Tibial nerve (tissue), 4 donors: ENCODE data around the gene SPRYD3.
A peak's percentile ranks its signal among the peaks of the same experiment; 100 is the strongest.

Experiments
- EP300 ChIP-seq, 2 donors: sonication (generic); formaldehyde crosslinking; IDR thresholded peaks; one replicate each; pipeline ENCODE4 v1.6.1; 2017; ENCODE audit warnings: antibody characterized with exemption in 2 of 2, mild to moderate bottlenecking in 1 of 2
- TF ChIP-seq, protein P1 (sequence below), 5 experiments: fragments of 200-600 bp in 3 of 5; fragments of 450-650 bp in 2 of 5; sonication (generic) in 3 of 5; IDR thresholded peaks; one replicate each; pipeline ENCODE4 v1.5.1; 2016 to 2019; ENCODE audit warnings: antibody characterized with exemption in 5 of 5, mild to moderate bottlenecking in 3 of 5, moderate library complexity in 2 of 5

DNA sequence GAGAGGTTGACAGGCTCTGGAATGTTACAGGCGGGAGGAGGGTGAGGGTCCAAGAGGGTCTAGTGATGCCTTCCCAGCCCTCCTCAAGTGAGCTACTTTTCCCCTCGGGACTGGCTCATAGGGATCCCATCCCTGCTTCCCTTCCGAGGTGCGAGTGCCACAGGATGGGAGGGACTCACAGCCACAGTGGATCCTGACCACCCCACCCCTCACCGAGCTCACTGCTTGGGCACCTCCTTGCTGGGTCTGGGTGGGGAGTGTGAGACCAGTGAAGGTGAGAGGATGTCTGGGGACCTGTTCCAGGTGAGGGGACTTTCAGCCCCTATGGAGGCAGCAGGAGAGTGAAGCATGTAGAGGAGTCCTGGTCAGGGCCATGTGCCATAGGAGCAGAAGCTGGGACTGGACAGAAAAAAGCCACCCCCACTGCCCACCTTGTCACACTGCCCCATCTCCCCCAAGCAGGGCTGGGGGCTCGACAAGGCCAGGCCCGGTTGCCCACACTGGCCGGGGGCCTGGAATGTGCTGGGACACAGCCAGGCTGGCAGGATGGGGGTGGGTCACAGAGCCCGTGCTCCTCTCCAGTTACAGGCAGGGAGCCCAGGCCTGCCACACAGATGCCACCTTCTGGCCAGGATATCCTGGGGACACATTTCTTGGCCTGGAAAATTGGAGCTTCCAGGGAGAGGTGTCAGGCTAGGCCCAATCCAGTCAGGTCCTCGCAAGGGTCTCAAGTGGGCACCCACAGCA lies 31.0 kb downstream of the SPRYD3 start:
- TF ChIP-seq, protein P1, sequence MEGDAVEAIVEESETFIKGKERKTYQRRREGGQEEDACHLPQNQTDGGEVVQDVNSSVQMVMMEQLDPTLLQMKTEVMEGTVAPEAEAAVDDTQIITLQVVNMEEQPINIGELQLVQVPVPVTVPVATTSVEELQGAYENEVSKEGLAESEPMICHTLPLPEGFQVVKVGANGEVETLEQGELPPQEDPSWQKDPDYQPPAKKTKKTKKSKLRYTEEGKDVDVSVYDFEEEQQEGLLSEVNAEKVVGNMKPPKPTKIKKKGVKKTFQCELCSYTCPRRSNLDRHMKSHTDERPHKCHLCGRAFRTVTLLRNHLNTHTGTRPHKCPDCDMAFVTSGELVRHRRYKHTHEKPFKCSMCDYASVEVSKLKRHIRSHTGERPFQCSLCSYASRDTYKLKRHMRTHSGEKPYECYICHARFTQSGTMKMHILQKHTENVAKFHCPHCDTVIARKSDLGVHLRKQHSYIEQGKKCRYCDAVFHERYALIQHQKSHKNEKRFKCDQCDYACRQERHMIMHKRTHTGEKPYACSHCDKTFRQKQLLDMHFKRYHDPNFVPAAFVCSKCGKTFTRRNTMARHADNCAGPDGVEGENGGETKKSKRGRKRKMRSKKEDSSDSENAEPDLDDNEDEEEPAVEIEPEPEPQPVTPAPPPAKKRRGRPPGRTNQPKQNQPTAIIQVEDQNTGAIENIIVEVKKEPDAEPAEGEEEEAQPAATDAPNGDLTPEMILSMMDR (IDR thresholded peaks at IDR 0.05), result peak in 2 of 5 experiments; percentile 33 to 38
- no peak for TF ChIP-seq EP300 (IDR thresholded peaks at IDR 0.05)
